HG02759 (cell line): ENCODE measurements around the gene SYTL4.
A peak's percentile ranks its signal among the peaks of the same experiment; 100 is the strongest.

Experiments used
- ATAC-seq: cut with Tn5 transposase; IDR thresholded peaks from one replicate; pipeline ENCODE4 v1.9.1; 2021; ENCODE audit warnings: mild to moderate bottlenecking, moderate library complexity; ENCODE audit not compliant: unreplicated experiment

The SYTL4 gene

GRCh38 chrX:100649550-100650356 is 82.2 kb downstream of the SYTL4 start:
- no peak for ATAC-seq

- no peak for ATAC-seq
Measured at GRCh38 chrX:100648458-100649417, 83.2 kb downstream of the SYTL4 start.

GRCh38 chrX:100647739-100648138 is 84.2 kb downstream of the SYTL4 start:
- no peak for ATAC-seq

GRCh38 chrX:100647095-100647494 is 84.8 kb downstream of the SYTL4 start:
- no peak for ATAC-seq

GRCh38 chrX:100645106-100645505 is 86.8 kb downstream of the SYTL4 start:
- ATAC-seq, result no peak

GRCh38 chrX:100643956-100644860 is 87.7 kb downstream of the SYTL4 start, which contains the start of gene SRPX2:
TSS of gene SRPX2 (plus strand) at chrX:100644199. CDS start at chrX:100646323, 2,124 bp downstream.
- ATAC-seq, result peak; percentile 73

GRCh38 chrX:100643212-100643611 is 88.7 kb downstream of the SYTL4 start:
- no peak for ATAC-seq

GRCh38 chrX:100642290-100642689 is 89.6 kb downstream of the SYTL4 start:
- no peak for ATAC-seq

- no peak for ATAC-seq
Measured at GRCh38 chrX:100636321-100636991, 95.5 kb downstream of the SYTL4 start, which contains the start of gene TSPAN6. TSS of gene TSPAN6 (minus strand) at chrX:100636806. CDS start at chrX:100636694, 112 bp downstream.

- no peak for ATAC-seq
Measured at GRCh38 chrX:100635989-100636320, 96.0 kb downstream of the SYTL4 start.

GRCh38 chrX:100635040-100635439 is 96.9 kb downstream of the SYTL4 start:
- no peak for ATAC-seq

GRCh38 chrX:100625985-100626491 is 105.9 kb downstream of the SYTL4 start:
- ATAC-seq, result peak; percentile 95
